ENCODE data around the gene MSANTD1. TPM values are rescaled to one million over a fixed set of nuclear protein-coding genes. Genes with fewer than 3 reads are reported as not detected.

The MSANTD1 gene
- total RNA-seq, 2 experiments from 2014 or later = 0.83 to 1.0 TPM

DNA sequence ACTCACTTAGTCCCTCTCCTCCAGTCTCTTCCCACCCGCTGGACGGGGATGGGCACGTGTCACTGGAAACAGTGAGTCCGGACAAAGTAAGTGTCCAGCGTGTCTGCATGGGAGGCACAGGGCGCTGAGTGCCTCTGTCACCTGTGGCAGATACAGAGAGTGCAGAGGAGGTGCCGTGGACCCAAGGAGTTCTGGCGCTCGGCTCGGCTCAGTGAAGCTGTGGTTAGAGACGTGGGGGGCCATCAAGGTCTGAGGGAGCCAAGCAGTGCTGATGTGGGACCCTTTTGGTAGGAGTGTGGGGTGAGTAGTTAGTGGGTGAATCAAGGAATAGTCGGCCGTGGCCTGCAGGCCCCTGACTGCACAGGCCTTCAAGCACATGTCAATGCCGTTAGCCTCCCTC lies 40.1 kb upstream of the MSANTD1 start:
- Mint-ChIP-seq H3K4me1 (ENCODE audit: low read depth) (peaks cover 4% of the 10 kb centered on the region), H3K9me3 (ENCODE audit: insufficient read depth) (no peaks in the 10 kb centered on the region), H3K27ac (no peak overlapping the region), H3K36me3 (ENCODE audit: low read depth) (peaks cover 54% of the 10 kb centered on the region), H3K4me3 (no peak overlapping the region), H3K27me3 (ENCODE audit: low read depth) (no peaks in the 10 kb centered on the region)
- no peak for ATAC-seq
- CTCF ChIA-PET = interaction anchor here (0.7 to 2.4 kb wide), 2 partner anchors 15 to 100 kb away, joined by 3 to 9 read pairs; no protein-coding TSS in a partner anchor
- no peak for DNase-seq
- POLR2A ChIA-PET = no interaction called here

DNA sequence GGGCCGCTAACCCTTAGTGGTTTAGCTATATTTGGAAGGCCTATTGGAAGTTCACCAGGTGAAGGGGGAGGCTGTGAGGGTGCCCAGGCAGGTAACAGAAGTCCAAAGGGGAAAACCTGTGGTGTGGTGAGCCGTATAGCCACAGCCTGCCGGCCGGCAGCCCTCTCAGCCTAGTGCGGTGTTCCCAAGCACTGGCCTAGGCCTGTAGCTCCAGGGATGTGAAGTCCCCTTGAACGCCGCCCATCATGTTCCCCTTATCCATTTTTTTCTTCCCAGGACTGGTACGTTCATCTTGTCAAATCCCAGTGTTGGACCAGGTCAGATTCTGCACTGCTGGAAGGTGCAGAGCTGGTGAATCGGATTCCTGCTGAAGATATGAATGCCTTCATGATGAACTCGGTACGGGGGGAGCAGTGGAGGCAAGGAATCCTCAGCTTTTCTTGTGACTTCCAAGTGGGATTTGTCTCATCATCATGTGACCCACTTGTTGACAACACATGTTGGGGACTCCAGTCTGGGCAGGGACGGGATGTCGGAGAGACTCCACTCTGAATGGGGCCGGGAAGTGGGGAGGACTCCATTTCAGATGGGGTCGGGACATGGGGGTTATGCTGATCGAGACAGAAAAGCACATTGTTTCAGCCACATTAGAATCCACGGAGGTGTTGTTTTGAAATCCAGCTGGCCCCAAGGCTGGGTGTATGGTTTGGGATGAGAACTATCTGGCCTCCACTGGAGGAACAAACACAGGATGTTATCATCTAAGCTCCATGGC lies 39.2 kb upstream of the MSANTD1 start:
- ATAC-seq (no peak), DNase-seq (no peak)
- no peak overlapping the region for H3K4me3 Mint-ChIP-seq
- H3K36me3 Mint-ChIP-seq (ENCODE audit: low read depth) = peaks cover 52% of the 10 kb centered on the region
- no peak overlapping the region for H3K27ac Mint-ChIP-seq
- no peaks in the 10 kb centered on the region for H3K9me3 Mint-ChIP-seq (ENCODE audit: insufficient read depth)
- H3K27me3 Mint-ChIP-seq (ENCODE audit: low read depth) = no peaks in the 10 kb centered on the region
- ChIA-PET CTCF (interaction anchor here (2.4 kb wide), 1 partner anchor 15 kb away, joined by 9 read pairs; no protein-coding TSS in a partner anchor), POLR2A (no interaction called here)
- H3K4me1 Mint-ChIP-seq (ENCODE audit: low read depth) = no peaks in the 10 kb centered on the region

DNA sequence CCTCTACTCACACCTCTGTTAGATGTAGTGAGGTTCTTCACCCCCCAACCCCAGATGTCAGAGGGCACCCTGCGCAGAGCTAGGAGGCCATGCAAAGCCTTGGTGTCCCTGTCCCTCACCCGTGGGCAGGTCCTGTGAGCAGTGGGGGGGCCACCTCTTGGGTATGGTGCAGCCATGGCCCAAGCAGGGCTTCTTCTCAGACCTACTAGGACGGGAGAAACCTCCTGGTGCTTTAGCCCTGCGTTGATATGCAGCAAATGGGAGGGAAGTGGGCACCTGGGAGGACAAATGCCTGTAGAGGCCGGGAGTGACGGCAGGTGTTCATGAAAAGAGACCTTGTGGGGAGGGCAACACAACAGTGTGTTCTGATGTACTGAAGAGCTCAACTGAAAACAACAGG lies 38.5 kb upstream of the MSANTD1 start:
- POLR2A ChIA-PET = no interaction called here
- peaks cover 55% of the 10 kb centered on the region for H3K36me3 Mint-ChIP-seq (ENCODE audit: low read depth)
- H3K4me1 Mint-ChIP-seq (ENCODE audit: low read depth) = no peaks in the 10 kb centered on the region
- no peaks in the 10 kb centered on the region for H3K27me3 Mint-ChIP-seq (ENCODE audit: low read depth)
- CTCF ChIA-PET = interaction anchor here (1.4 to 1.9 kb wide), 3 partner anchors 9 to 17 kb away, joined by 4 to 9 read pairs (median 6); no protein-coding TSS in a partner anchor
- H3K27ac Mint-ChIP-seq = no peak overlapping the region
- DNase-seq = no peak
- H3K9me3 Mint-ChIP-seq (ENCODE audit: insufficient read depth) = no peaks in the 10 kb centered on the region
- no peak overlapping the region for H3K4me3 Mint-ChIP-seq
- ATAC-seq = no peak

DNA sequence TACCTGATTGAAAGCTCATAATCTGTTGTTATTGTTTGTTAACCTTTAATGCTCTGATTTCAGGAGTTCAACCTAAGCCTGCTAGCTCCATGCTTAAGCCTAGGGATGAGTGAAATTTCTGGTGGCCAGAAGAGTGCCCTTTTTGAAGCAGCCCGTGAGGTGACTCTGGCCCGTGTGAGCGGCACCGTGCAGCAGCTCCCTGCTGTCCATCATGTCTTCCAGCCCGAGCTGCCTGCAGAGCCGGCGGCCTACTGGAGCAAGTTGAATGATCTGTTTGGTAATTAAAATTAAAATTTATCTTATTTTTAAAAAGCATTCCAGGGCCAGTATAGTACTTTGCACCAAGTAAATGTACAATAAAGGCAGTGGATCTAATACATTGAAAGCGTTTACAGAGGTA lies 37.1 kb upstream of the MSANTD1 start:
- ChIA-PET CTCF (interaction anchor here (0.7 to 1.9 kb wide), 6 partner anchors 10 to 107 kb away, joined by 3 to 9 read pairs (median 4); no protein-coding TSS in a partner anchor), POLR2A (no interaction called here)
- Mint-ChIP-seq H3K27me3 (ENCODE audit: low read depth) (no peaks in the 10 kb centered on the region), H3K9me3 (ENCODE audit: insufficient read depth) (no peaks in the 10 kb centered on the region), H3K4me3 (no peak overlapping the region), H3K4me1 (ENCODE audit: low read depth) (no peaks in the 10 kb centered on the region), H3K27ac (no peak overlapping the region), H3K36me3 (ENCODE audit: low read depth) (peaks cover 57% of the 10 kb centered on the region)
- ATAC-seq = no peak
- no peak for DNase-seq

DNA sequence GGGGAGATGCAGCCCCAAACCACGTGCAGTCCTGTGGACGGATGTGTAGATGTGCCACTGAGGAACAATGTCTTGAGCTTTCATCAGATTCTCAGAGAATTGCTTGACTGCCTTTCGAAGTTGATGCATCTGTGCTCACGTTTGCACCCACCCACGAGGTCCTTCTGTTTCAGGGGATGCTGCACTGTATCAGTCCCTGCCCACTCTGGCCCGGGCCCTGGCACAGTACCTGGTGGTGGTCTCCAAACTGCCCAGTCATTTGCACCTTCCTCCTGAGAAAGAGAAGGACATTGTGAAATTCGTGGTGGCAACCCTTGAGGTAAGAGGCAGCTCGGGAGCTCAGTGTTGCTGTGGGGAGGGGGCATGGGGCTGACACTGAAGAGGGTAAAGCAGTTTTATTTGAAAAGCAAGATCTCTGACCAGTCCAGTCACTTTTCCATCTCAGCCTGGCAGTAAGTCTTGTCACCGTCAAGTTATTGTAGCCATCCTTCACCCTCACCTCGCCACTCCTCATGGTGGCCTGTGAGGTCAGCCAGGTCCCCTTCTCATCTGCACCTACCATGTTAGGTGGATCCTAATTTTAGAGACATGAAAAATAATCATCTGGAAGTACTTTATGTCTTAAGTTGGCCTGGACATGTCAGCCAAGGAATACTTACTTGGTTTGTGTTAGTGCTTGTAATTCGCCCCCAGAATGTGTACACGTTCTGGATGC lies 36.4 kb upstream of the MSANTD1 start:
- no peaks in the 10 kb centered on the region for H3K9me3 Mint-ChIP-seq (ENCODE audit: insufficient read depth)
- DNase-seq = no peak
- H3K4me1 Mint-ChIP-seq (ENCODE audit: low read depth) = no peaks in the 10 kb centered on the region
- H3K36me3 Mint-ChIP-seq (ENCODE audit: low read depth) = peaks cover 53% of the 10 kb centered on the region
- H3K27ac Mint-ChIP-seq = no peak overlapping the region
- POLR2A ChIA-PET = no interaction called here
- CTCF ChIA-PET = interaction anchor here (1.2 to 1.9 kb wide), 3 partner anchors 14 to 105 kb away, joined by 3 to 9 read pairs (median 3); no protein-coding TSS in a partner anchor
- H3K27me3 Mint-ChIP-seq (ENCODE audit: low read depth) = no peaks in the 10 kb centered on the region
- ATAC-seq = no peak
- H3K4me3 Mint-ChIP-seq = no peak overlapping the region

DNA sequence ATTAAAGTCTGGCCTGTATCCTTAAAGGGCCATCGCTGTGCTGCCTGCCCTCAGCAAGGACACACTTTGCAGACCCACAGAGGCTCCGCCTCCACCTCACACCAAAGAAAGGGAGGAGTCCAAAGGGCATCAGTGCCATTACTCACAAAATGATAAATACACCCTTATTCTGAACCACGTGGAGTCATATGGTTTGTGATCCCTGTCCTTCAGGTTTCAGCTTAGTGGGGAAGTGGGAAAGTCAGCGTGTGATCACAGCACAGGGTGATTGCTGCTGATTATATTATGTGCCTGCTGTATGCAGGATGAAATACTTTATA lies 35.9 kb upstream of the MSANTD1 start:
- H3K36me3 Mint-ChIP-seq (ENCODE audit: low read depth) = peaks cover 53% of the 10 kb centered on the region
- CTCF ChIA-PET = no interaction called here
- no peaks in the 10 kb centered on the region for H3K27me3 Mint-ChIP-seq (ENCODE audit: low read depth)
- no peaks in the 10 kb centered on the region for H3K4me1 Mint-ChIP-seq (ENCODE audit: low read depth)
- no peak for ATAC-seq
- no peak overlapping the region for H3K27ac Mint-ChIP-seq
- H3K4me3 Mint-ChIP-seq = no peak overlapping the region
- H3K9me3 Mint-ChIP-seq (ENCODE audit: insufficient read depth) = no peaks in the 10 kb centered on the region
- POLR2A ChIA-PET = no interaction called here
- DNase-seq = no peak

DNA sequence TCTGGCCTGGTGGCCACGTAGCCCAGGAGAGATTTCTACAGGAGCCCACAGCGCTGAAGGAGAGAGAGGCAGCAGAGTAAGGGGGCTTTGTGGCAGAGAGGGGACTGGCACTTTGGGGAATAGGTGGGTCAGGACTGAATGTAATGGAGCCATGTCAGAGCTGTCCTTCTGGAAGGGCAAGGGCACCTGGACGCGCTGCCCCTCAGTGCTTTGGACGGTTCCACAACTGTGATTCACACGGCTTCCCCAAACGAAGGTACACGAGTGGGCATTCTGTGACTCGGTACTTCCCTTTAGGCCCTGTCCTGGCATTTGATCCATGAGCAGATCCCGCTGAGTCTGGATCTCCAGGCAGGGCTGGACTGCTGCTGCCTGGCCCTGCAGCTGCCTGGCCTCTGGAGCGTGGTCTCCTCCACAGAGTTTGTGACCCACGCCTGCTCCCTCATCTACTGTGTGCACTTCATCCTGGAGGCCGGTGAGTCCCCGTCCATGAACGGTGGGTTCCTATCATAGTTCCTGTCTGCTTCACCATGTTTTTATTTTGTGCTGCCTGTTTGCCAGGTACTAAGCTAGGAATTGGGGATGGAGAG lies 35.2 kb upstream of the MSANTD1 start:
- DNase-seq (no peak), ATAC-seq (no peak)
- Mint-ChIP-seq H3K36me3 (ENCODE audit: low read depth) (peaks cover 53% of the 10 kb centered on the region), H3K27me3 (ENCODE audit: low read depth) (no peaks in the 10 kb centered on the region), H3K9me3 (ENCODE audit: insufficient read depth) (no peaks in the 10 kb centered on the region), H3K27ac (no peak overlapping the region), H3K4me1 (ENCODE audit: low read depth) (no peaks in the 10 kb centered on the region), H3K4me3 (no peak overlapping the region)
- CTCF ChIA-PET = no interaction called here
- POLR2A ChIA-PET = no interaction called here

DNA sequence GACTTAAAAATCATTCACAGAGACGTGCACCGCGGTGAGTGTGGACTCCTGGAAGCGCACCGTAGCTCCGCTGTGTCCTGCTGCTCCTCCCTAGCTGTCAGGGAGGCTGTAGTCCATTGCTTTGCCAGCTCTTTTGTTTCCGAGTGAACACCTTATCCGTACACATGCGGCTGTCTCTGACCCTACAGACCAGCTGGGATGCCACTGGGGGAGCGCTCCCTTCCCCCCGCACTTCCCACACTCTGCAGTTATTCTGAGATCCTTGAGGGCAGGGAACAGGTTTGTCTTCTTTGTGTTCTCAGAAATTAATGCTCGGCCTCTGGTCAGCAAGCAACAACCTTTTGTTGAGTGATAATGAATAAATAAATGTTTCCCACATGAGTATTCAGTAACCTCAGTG lies 33.7 kb upstream of the MSANTD1 start:
- Mint-ChIP-seq H3K9me3 (ENCODE audit: insufficient read depth) (no peaks in the 10 kb centered on the region), H3K4me3 (no peak overlapping the region), H3K36me3 (ENCODE audit: low read depth) (peaks cover 51% of the 10 kb centered on the region), H3K27me3 (ENCODE audit: low read depth) (no peaks in the 10 kb centered on the region), H3K27ac (no peak overlapping the region), H3K4me1 (ENCODE audit: low read depth) (peaks cover 11% of the 10 kb centered on the region)
- POLR2A ChIA-PET = interaction anchor here (0.6 kb wide), 1 partner anchor 18 kb away, joined by 8 read pairs; no protein-coding TSS in a partner anchor
- ATAC-seq (no peak), DNase-seq (no peak)
- CTCF ChIA-PET = no interaction called here

DNA sequence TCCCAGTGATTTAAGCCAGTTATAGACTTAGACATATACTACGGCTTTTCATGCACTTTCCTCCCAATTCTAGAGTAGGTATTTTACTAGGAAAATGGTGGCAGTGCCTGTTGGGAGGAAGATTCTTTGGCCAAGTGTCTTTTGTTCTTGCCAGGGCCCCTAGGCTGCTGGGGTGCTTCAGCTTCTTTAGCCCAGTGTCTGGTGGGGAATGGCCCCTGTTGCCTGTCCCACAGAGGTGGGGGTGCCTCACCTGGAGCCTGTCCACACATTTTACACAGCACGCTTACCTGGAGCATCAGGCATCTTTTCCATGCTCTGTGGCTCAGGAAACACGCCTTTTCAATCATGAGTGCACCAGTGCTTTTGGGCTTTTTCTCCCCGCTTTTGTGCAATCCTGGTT lies 33.2 kb upstream of the MSANTD1 start:
- Mint-ChIP-seq H3K9me3 (ENCODE audit: insufficient read depth) (no peaks in the 10 kb centered on the region), H3K4me1 (ENCODE audit: low read depth) (peaks cover 16% of the 10 kb centered on the region), H3K36me3 (ENCODE audit: low read depth) (peaks cover 52% of the 10 kb centered on the region), H3K27ac (no peak overlapping the region), H3K4me3 (no peak overlapping the region), H3K27me3 (ENCODE audit: low read depth) (no peaks in the 10 kb centered on the region)
- DNase-seq (no peak), ATAC-seq (no peak)
- CTCF ChIA-PET = no interaction called here
- POLR2A ChIA-PET = interaction anchor here (0.6 kb wide), 1 partner anchor 19 kb away, joined by 8 read pairs; no protein-coding TSS in a partner anchor

DNA sequence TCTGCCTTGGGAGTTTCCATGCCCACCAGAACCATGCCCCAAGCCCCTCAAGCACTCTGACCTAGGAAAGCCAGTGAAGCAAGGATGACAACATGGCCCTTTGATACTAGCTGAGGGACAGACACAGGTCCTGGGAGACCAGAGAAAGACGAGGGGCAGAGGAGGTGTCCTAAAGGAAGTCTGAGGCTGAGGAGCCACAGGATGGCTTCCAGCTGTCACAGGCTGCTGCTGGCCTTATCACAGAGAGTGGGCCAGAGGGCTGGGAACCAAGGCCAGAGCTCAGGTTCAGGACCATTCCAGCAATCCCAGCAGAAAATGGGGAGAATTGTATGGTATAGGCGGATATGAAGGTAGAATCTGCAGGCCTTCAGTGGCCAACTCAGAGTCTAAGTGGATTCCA lies 31.7 kb upstream of the MSANTD1 start:
- peaks cover 57% of the 10 kb centered on the region for H3K36me3 Mint-ChIP-seq (ENCODE audit: low read depth)
- POLR2A ChIA-PET = no interaction called here

DNA sequence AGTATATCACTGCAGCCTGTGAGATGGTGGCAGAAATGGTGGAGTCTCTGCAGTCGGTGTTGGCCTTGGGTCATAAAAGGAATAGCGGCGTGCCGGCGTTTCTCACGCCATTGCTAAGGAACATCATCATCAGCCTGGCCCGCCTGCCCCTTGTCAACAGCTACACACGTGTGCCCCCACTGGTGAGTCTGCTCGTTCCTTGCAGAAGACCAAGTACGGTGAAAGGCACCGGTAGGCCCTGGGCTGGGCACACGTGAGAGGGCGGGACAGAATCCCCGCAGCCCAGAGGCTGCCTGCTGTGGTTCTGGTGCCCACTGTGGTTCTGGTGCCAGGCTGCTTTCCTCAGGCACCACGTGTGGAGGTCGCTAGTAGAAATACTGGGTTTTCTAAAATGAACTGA lies 31.2 kb upstream of the MSANTD1 start:
- Mint-ChIP-seq H3K36me3 (ENCODE audit: low read depth) (peaks cover 54% of the 10 kb centered on the region), H3K27ac (no peak overlapping the region), H3K4me1 (ENCODE audit: low read depth) (peaks cover 25% of the 10 kb centered on the region), H3K27me3 (ENCODE audit: low read depth) (no peaks in the 10 kb centered on the region), H3K4me3 (no peak overlapping the region), H3K9me3 (ENCODE audit: insufficient read depth) (no peaks in the 10 kb centered on the region)
- ChIA-PET CTCF (no interaction called here), POLR2A (no interaction called here)
- DNase-seq (no peak), ATAC-seq (no peak)

More for the DNA sequence above, 31.7 kb upstream of the MSANTD1 start:
- Mint-ChIP-seq H3K4me1 (ENCODE audit: low read depth) (peaks cover 25% of the 10 kb centered on the region), H3K27me3 (ENCODE audit: low read depth) (no peaks in the 10 kb centered on the region), H3K4me3 (no peak overlapping the region), H3K9me3 (ENCODE audit: insufficient read depth) (no peaks in the 10 kb centered on the region), H3K27ac (no peak overlapping the region)
- ATAC-seq = no peak
- DNase-seq = no peak
- CTCF ChIA-PET = no interaction called here
